ENCODE results near the gene PATE2.

Gene PATE2

GRCh38 chr11:125778728-125779127 lies at the start of gene PATE2:
TSS of gene PATE2 (minus strand) at chr11:125778828. CDS start at chr11:125778773, 55 bp downstream.
- DNase-seq, result no peak

- no peak for DNase-seq
Measured at GRCh38 chr11:125807909-125808308, 29.3 kb upstream of the PATE2 start.

DNA sequence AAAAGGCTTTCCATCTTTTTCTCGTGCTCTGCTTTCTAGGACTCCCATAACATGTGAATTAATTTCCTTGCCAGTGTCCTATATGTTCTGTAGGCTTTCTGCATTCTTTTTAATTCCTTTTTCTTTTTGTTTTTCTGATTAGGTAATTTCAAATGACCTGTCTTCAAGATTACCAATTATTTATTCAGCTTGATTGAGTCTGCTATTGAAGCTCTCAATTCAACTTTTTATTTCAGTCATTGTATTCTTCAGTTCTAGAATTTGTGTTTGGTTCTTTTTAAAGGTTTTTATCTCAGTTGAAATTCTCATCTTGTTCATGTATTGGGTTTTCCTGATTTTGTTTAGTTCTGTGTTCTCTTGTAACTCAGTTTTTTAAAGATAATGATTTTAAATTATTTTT lies 23.8 kb upstream of the PATE2 start:
- no peak for DNase-seq

GRCh38 chr11:125799808-125800207 lies 21.2 kb upstream of the PATE2 start:
- DNase-seq, result no peak

DNA sequence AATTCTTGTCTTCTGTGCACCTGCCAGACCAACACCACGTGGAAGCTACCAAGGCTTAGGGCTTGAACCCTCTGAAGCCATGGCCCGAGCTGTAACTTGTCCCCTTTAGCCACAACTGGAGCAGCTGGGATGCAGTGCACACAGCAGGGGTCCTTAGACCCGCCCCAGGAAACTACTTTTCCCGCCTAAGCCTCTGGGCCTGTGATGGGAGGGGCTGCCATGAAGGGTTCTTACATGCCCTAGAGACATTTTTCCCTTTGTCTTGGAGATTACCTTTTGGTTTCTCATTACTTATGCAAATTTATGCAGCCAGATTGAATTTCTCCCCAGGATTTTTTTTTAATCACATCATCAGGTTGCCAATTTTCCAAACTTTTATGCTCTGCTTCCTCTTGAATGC lies 19.0 kb upstream of the PATE2 start:
- no peak for DNase-seq

GRCh38 chr11:125790825-125791224 lies 12.2 kb upstream of the PATE2 start:
- no peak for DNase-seq

GRCh38 chr11:125787827-125788226 lies 9.2 kb upstream of the PATE2 start, which contains the start of gene PATE3:
TSS of gene PATE3 (plus strand) at chr11:125788127. CDS start at chr11:125788152, 25 bp downstream.
- no peak for DNase-seq

DNA sequence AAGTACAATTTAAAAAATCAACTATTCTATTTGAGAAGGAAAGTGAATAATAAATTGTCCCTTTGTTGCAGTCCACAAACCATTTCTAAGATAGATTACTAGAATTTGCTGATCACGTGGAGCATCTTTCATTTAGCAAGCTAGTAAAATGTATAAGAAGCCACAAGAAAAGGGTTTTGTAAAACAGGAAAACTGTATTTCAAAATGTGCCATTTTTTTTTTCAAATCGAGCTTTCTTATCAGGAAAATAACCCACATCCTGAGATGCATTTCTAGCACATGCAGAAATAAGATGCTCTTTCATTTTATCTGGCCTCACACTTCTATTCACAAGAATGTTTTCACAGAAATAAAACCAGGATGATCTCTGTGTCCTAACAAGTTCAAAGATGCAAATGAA lies 6.0 kb upstream of the PATE2 start:
- DNase-seq, result no peak

GRCh38 chr11:125777309-125777708 lies 1.3 kb downstream of the PATE2 start:
- DNase-seq, result no peak

GRCh38 chr11:125773516-125773915 lies 5.1 kb downstream of the PATE2 start:
- DNase-seq, result no peak

DNA sequence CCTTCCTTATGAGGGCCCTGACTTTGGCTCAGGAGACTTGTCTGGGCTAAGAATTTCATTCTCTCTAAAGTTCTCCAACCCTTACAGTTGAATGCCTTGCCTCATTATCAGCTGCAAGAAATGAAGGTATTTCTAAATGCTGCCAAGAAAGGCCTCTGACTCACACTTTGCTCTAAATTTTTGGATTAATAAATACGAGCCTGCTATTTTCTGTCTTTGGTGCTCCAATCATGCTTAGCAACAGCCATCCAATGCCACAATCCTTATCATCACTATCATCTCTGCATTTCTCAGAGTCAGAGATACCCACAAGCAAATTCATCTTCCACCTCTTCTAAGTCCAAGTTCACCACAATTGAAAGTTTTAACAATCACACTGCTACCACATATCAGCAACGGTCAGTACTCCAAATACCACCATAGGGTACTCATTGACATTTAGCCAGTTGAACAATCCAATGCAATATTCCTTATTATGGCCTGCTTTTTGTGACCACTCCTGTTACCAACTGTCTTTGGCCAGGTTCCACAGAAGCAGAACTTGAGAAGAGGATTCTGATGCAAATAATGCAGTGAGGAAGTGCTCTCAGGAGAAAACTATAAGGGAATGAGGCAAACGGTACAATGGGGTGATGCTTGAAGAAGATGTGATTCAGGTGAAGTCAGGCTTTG lies 5.7 kb downstream of the PATE2 start:
- DNase-seq, result no peak

DNA sequence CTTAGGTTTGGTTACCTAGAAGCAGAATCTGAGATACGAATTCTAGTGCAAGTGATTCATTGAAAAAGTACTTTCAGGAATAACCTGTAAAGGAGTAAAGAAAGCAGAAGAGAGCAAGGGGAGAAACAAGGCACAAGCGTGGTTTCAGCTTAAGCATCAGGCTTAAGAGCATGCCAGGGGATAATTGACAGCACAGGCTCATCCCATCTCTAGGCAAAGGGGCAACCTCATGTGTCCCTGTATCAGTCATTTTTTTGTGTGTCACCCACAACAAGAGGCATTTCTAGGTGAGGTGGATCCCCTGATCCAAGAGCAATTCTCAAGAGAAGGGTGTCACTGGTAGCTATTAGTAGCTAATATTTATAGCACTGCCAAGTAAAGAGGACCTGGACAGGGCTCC lies 8.0 kb downstream of the PATE2 start:
- no peak for DNase-seq

DNA sequence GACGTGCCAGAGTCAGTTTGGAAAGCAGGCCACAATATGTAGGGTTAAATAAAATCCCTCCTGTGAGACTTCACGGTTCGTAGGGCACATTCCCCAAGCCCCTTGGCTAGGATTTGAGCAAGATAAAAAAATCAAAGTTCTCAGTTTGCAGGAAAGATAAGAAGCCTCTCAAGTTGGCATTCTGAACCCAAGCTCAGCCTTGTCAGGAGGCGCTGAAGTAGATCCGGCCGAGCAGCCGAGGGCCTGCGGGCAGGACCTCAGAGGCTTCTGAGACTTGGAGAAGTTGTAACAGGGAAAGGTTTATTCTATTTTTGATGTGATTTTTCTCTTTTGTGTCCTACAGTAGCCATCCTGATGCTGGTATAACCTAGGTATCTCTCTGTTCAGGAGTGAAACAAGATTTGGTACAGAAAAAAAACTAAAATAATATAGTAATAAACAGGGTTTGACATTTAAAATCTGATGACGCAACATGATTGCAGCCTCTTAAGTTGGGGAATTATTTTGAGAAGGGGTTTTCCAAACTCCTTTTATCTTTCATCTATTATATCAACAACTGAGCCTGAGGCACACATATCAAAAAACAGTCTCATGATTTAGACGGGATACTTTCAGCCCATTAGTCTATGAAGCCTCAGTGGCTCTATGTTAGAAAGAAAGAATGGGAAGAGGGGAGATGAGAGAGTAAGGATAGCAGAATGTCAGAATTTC lies 10.1 kb downstream of the PATE2 start:
- no peak for DNase-seq

GRCh38 chr11:125766251-125766650 lies 12.4 kb downstream of the PATE2 start:
- no peak for DNase-seq

DNA sequence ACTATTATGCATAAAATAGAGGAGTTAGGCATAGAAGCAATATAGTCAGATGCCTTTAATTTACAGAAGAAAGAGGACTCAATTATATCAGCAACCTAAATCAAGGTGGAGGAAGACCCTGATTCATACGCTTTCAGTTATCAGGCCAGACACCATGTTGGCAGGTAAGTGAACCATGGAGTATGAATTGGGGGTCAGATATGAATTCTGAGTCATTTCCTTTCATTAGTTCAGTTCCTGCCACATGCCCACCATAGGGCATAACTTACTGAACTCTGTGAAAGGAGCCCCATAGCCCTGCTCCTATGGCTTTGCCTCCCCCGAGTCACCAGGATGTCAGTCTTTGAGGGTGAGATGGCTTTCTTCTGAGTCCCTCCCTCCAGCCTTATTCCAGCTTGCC lies 15.1 kb downstream of the PATE2 start:
- DNase-seq, result no peak

DNA sequence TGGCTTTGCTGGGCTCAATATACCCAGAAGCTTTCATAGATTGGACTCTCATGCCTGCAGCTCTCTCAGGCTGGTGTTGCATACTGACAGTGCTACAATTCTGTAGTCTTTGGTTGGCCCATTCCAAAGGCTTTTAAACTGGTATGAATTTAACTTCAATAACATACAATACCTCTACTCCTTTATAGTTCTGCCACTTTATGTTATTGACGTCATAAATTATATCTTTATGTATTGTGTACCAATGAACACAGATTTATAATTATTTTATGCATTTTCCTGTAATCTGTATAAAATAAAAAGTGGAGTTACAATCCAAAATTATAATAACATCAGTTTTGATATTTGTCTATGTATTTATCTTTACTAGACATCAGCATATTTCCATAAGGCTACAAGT lies 16.2 kb downstream of the PATE2 start:
- no peak for DNase-seq

GRCh38 chr11:125756050-125756449 lies 22.6 kb downstream of the PATE2 start:
- DNase-seq, result no peak

DNA sequence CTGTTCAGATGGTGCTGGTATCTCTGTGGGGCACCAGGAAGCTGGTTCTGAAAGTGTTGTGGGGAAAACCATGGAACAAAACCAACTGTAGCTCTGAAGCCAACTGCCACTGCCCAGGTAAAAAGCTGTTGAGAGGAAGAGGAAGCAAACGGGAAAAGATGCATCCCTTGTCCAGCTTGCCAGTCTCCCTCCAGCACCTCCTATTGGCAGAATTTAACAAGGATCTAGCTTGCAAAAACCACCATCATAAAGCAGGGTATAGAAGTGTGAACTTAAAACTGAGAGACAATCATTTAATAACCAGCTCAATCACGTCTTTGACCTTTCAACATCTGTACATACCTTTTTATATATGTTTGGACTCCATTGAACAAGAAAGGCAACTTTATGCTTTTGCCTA lies 28.0 kb downstream of the PATE2 start:
- no peak for DNase-seq

DNA sequence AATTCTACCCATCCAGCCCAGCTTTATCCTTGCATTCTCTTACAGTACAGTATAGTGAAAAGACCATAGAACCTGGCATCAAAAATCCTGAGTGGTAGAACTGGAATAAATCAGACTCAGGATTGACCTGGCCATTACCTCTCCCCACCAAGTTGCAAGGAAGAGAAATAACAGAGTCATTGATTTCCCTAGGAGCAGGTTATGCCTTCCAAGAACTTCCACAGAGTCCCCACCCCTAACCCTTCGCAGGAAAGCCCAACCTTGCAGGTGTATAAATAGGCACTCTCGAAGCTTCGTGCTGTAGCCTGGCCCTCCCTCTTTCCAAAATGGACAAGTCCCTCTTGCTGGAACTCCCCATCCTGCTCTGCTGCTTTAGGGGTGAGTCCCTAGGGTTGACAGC lies 32.6 kb downstream of the PATE2 start, which contains the start of gene PATE1:
Gene PATE1 (plus strand): TSS at position 301 of the 400 bp plus-strand sequence. CDS start 26 bp downstream, at position 327.
- no peak for DNase-seq

GRCh38 chr11:125743681-125744080 lies 34.9 kb downstream of the PATE2 start:
- no peak for DNase-seq

DNA sequence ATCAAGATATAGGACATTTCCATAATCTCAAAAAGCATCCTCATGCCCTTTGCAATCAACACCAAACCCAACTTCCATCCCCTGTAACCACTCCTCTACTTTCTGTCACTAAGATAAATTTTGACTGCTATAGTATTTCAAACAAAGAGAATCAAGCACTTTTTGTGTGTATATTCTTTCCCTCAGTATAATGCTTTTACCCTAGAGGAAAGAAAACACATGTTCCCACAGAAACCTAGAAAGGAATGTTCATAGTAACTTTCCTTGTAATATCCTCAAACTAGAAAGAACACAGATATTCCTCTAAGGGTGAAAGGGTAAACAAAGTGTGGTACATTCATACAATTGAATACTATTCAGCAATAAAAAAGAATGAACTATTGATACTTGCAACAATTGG lies 38.0 kb downstream of the PATE2 start:
- DNase-seq, result no peak

DNA sequence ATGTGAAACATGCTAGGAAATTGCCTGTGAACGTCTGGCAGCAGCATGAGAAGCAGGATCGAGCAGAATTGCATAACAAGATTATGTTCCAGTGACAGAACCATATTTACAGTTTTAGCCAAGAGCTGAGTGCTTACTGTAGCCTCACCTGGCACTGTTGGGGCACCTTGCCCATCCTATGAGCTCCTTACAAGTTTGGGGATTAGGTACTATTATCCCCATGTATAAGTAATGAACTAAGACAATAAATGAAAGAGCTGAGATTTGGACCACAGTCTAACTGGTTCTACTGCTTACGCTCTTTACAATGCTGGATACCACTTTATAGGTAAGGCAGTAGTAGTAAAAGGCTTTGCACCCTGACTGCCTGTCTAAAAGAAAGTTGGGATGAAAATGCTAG lies 49.7 kb downstream of the PATE2 start:
- DNase-seq, result no peak

Measured in activated CD8-positive, alpha-beta memory T cell treated with anti-CD3 and anti-CD28 coated beads, Interleukin-2, amount 50 U/mL, for 48 hours (primary cell).